SKM-1 (cell line): ENCODE measurements around the gene EIPR1.
"Not testable (repeated sequence)": the region's sequence is repeated elsewhere in the genome, so short reads cannot be mapped to it uniquely, and the experiment has no call there.

ENCODE experiments used
- DNase-seq: peaks from one replicate; lab custom pipeline; 2025; ENCODE audit not compliant: unreplicated experiment; lab: John Stamatoyannopoulos, UW

Gene EIPR1

GRCh38 chr2:3291113-3291512 lies 86.5 kb downstream of the EIPR1 start:
- DNase-seq = no peak

- no peak for DNase-seq
Measured at GRCh38 chr2:3290655-3291054, 87.0 kb downstream of the EIPR1 start.

- no peak for DNase-seq
Measured at GRCh38 chr2:3289971-3290370, 87.6 kb downstream of the EIPR1 start.

- no peak for DNase-seq
Measured at GRCh38 chr2:3289526-3289925, 88.1 kb downstream of the EIPR1 start.

- DNase-seq = no peak
Measured at GRCh38 chr2:3289171-3289515, 88.5 kb downstream of the EIPR1 start.

- DNase-seq = no peak
Measured at GRCh38 chr2:3288470-3289170, 89.0 kb downstream of the EIPR1 start.

GRCh38 chr2:3287896-3288295 lies 89.7 kb downstream of the EIPR1 start:
- no peak for DNase-seq

GRCh38 chr2:3286646-3287036 lies 91.0 kb downstream of the EIPR1 start:
- DNase-seq = not testable (repeated sequence)

GRCh38 chr2:3285901-3286645 lies 91.5 kb downstream of the EIPR1 start:
- DNase-seq = no peak

GRCh38 chr2:3284657-3285630 lies 92.7 kb downstream of the EIPR1 start:
- no peak for DNase-seq

GRCh38 chr2:3283876-3284656 lies 93.6 kb downstream of the EIPR1 start:
- not testable (repeated sequence) for DNase-seq

GRCh38 chr2:3283206-3283605 lies 94.4 kb downstream of the EIPR1 start:
- DNase-seq = no peak

GRCh38 chr2:3282056-3282998 lies 95.3 kb downstream of the EIPR1 start:
- DNase-seq = no peak

GRCh38 chr2:3280683-3281520 lies 96.7 kb downstream of the EIPR1 start:
- no peak for DNase-seq

GRCh38 chr2:3280197-3280596 lies 97.4 kb downstream of the EIPR1 start:
- no peak for DNase-seq

- DNase-seq = no peak
Measured at GRCh38 chr2:3279236-3279960, 98.2 kb downstream of the EIPR1 start.

GRCh38 chr2:3278521-3279218 lies 98.9 kb downstream of the EIPR1 start:
- DNase-seq = no peak
